B cell (primary cell): Measurements from ENCODE around the gene HES4. TPM values are rescaled to one million over a fixed set of nuclear protein-coding genes. Genes with fewer than 3 reads are reported as not detected.
A peak's percentile ranks its signal among the peaks of the same experiment; 100 is the strongest.

Source experiments
- ATAC-seq: fragments of 200-7000 bp; cut with Tn5 transposase; one replicate; pipeline ENCODE4 v1.10.0; 2021; ENCODE audit warnings: low read depth, mild to moderate bottlenecking, moderate number of reproducible peaks, moderate library complexity
- CTCF ChIA-PET: fragments of 350-600 bp; sonication (Branson Sonifier 250); formaldehyde crosslinking; loops from one replicate; lab custom pipeline; 2021; ENCODE audit warnings: antibody characterized with exemption, inconsistent platforms; lab: Charles Lee
- POLR2A ChIA-PET: fragments of 350-600 bp; sonication (Branson Sonifier 250); formaldehyde crosslinking; loops from one replicate; lab custom pipeline; 2021; ENCODE audit warnings: antibody characterized with exemption; lab: Charles Lee
- DNase-seq: peaks from one replicate; pipeline ENCODE4 v3.0.0; 2013
- H2AFZ ChIP-seq: 2 replicates; pipeline ENCODE4 v1.6.1; 2012; ENCODE audit warnings: mild to moderate bottlenecking, low read depth, low read length; ENCODE audit not compliant: insufficient read depth, poor library complexity, severe bottlenecking
- H3K27ac ChIP-seq, 2 donors: 1 replicate in 1 of 2; 2 replicates in 1 of 2; pipeline ENCODE4 v1.5.1; 2012 to 2013; ENCODE audit warnings: low read length in 2 of 2, mild to moderate bottlenecking in 2 of 2, moderate library complexity in 1 of 2
- H3K27me3 ChIP-seq, 4 experiments: fragments of 200-600 bp in 1 of 4; sonication (generic) in 1 of 4; replicated peaks in 1 of 4; 1 replicate in 2 of 4; 2 replicates in 2 of 4; pipeline versions ENCODE4 v1.6.1 to v1.7.0; 2013 to 2016; ENCODE audit warnings: low read length in 3 of 4, mild to moderate bottlenecking in 2 of 4, mixed read lengths in 1 of 4, moderate library complexity in 1 of 4; ENCODE audit not compliant: insufficient read depth in 4 of 4, control insufficient read depth in 3 of 4; ENCODE audit errors: control extremely low read depth in 1 of 4
- H3K36me3 ChIP-seq, 2 experiments: replicated peaks in 1 of 2; 1 replicate in 1 of 2; 2 replicates in 1 of 2; pipeline versions ENCODE4 v1.6.1 to v1.7.1; 2013; ENCODE audit warnings: low read length in 1 of 2; ENCODE audit not compliant: insufficient read depth in 2 of 2, control insufficient read depth in 1 of 2; ENCODE audit errors: control extremely low read depth in 1 of 2, extremely low read depth in 1 of 2
- H3K4me1 ChIP-seq, 2 donors: fragments of 200-600 bp in 1 of 2; sonication (generic) in 1 of 2; 1 replicate in 1 of 2; 2 replicates in 1 of 2; pipeline versions ENCODE4 v1.5.1 to v1.6.1; 2013 to 2017; ENCODE audit warnings: low read length in 2 of 2; ENCODE audit not compliant: control insufficient read depth in 2 of 2, insufficient read depth in 2 of 2
- H3K4me2 ChIP-seq: replicated peaks from 2 replicates; pipeline ENCODE3; 2012; ENCODE audit warnings: mild to moderate bottlenecking, low read depth, low read length; ENCODE audit not compliant: poor library complexity, severe bottlenecking
- H3K4me3 ChIP-seq, 5 experiments: fragments of 200-600 bp in 1 of 5; sonication (generic) in 1 of 5; 1 replicate in 3 of 5; 2 replicates in 2 of 5; pipeline versions ENCODE4 v1.5.1 to v1.7.0; 2011 to 2016; ENCODE audit warnings: low read length in 4 of 5, mild to moderate bottlenecking in 4 of 5, low read depth in 2 of 5, control low read depth in 1 of 5, moderate library complexity in 1 of 5; ENCODE audit not compliant: insufficient read depth in 1 of 5; ENCODE audit errors: control extremely low read depth in 1 of 5, extremely low read depth in 1 of 5
- H3K79me2 ChIP-seq: fragments of 200-600 bp; sonication (generic); one replicate; pipeline ENCODE4 v1.6.0; 2016; ENCODE audit warnings: low read length; ENCODE audit not compliant: control insufficient read depth, insufficient read depth
- H3K9ac ChIP-seq: fragments of 200-600 bp; sonication (generic); 2 replicates; pipeline ENCODE4 v1.6.1; 2017; ENCODE audit warnings: mild to moderate bottlenecking, low read length, moderate library complexity
- H3K9me3 ChIP-seq, 3 donors: one replicate each; pipeline versions ENCODE4 v1.6.1 to v1.7.1; 2013; ENCODE audit warnings: low read length in 2 of 3; ENCODE audit not compliant: control insufficient read depth in 2 of 3, insufficient read depth in 1 of 3; ENCODE audit errors: control extremely low read depth in 1 of 3
- H4K20me1 ChIP-seq: 2 replicates; pipeline ENCODE4 v1.6.0; 2012; ENCODE audit warnings: mild to moderate bottlenecking, low read length; ENCODE audit not compliant: insufficient read depth, control insufficient read depth, poor library complexity, severe bottlenecking
- H3K27ac Mint-ChIP-seq: one replicate; pipeline ENCODE4 v1.8.0; 2021; ENCODE audit warnings: mixed read lengths
- H3K27me3 Mint-ChIP-seq: one replicate; pipeline ENCODE4 v1.8.0; 2021; ENCODE audit warnings: mixed read lengths
- H3K4me1 Mint-ChIP-seq: one replicate; pipeline ENCODE4 v1.8.0; 2021; ENCODE audit warnings: mixed read lengths
- H3K4me3 Mint-ChIP-seq: one replicate; pipeline ENCODE4 v1.8.0; 2021; ENCODE audit warnings: mixed read lengths
- H3K9me3 Mint-ChIP-seq: one replicate; pipeline ENCODE4 v1.8.0; 2022; ENCODE audit warnings: mixed read lengths; ENCODE audit not compliant: insufficient read depth
- CTCF ChIP-seq: fragments of 200-600 bp; IDR thresholded peaks from one replicate; pipeline ENCODE4 v1.8.0; 2022; ENCODE audit warnings: antibody characterized with exemption, mild to moderate bottlenecking
- EZH2 ChIP-seq: IDR thresholded peaks from 2 replicates; pipeline ENCODE4 v1.6.1; 2012; ENCODE audit warnings: borderline replicate concordance, low read depth, mild to moderate bottlenecking, moderate library complexity, low read length; ENCODE audit not compliant: insufficient read depth, poor library complexity, severe bottlenecking
- WGBS: methylation state at CpG from one replicate; pipeline ENCODE4 v1.1.5; 2013; ENCODE audit warnings: missing lambda C conversion rate; ENCODE audit not compliant: insufficient coverage; 5-methylcytosine and 5-hydroxymethylcytosine counted together
- intact Hi-C: fragments of 100-400 bp; cut with micrococcal nuclease; formaldehyde crosslinking; loops from one replicate; pipeline ENCODE4 v1.10.0; 2022
- polyA plus RNA-seq: library from polyadenylated mRNA; depleted of rRNA; stranded (reverse); fragments of >200 nt; gene quantifications from 2 replicates; pipeline ENCODE4 v1.2.3, GENCODE V29; 2012
- total RNA-seq, 2 donors: library from RNA; stranded (reverse); fragments of 120-200 nt in 1 of 2; gene quantifications; 1 replicate in 1 of 2; 2 replicates in 1 of 2; pipeline versions ENCODE4 v1.2.3 to v1.2.4, GENCODE V29; 2013 to 2022

HES4 gene
- total and polyA plus RNA-seq, 2 donors (not counting 1 experiment from before 2014, with no cell fraction given): 3.2 to 4.5 TPM

- POLR2A ChIA-PET: no interaction called here
- no peak overlapping the region for H3K4me3 Mint-ChIP-seq
- peaks cover 0 to 50% (median 32%) of the 10 kb centered on the region in 4 experiments for H3K27me3 ChIP-seq
- no peak overlapping the region for H2AFZ ChIP-seq
- no peak overlapping the region for H3K27ac Mint-ChIP-seq
- H4K20me1 ChIP-seq: no peaks in the 10 kb centered on the region
- H3K27ac ChIP-seq: no peak overlapping the region
- H3K4me1 Mint-ChIP-seq: peaks cover 15% of the 10 kb centered on the region
- peaks cover 0 to 13% (median 0%) of the 10 kb centered on the region in 3 donors for H3K9me3 ChIP-seq
- H3K79me2 ChIP-seq: no peaks in the 10 kb centered on the region
- TF ChIP-seq EZH2 (no peak), CTCF (no peak)
- 92% methylated on average over 37 of the region's 37 CpGs for WGBS
- H3K4me3 ChIP-seq: no peak overlapping the region
- CTCF ChIA-PET: interaction anchor here (1.0 to 1.4 kb wide), 2 partner anchors 9 to 22 kb away, joined by 3 to 4 read pairs; no protein-coding TSS in a partner anchor
- H3K4me1 ChIP-seq: peaks cover 12 to 23% of the 10 kb centered on the region in 2 donors
- no peak for ATAC-seq
- no peaks in the 10 kb centered on the region for H3K9me3 Mint-ChIP-seq
- no peak overlapping the region for H3K9ac ChIP-seq
- DNase-seq: peak; percentile 26
- H3K4me2 ChIP-seq: no peak overlapping the region
- peaks cover 28% of the 10 kb centered on the region for H3K27me3 Mint-ChIP-seq
- intact Hi-C loops: no loop called here
- no peaks in the 10 kb centered on the region for H3K36me3 ChIP-seq
Observed at GRCh38 chr1:1006305-1007159, 6.6 kb upstream of the HES4 start.

GRCh38 chr1:1005774-1006304 lies 5.9 kb upstream of the HES4 start:
- no peak for TF ChIP-seq EZH2
- TF ChIP-seq CTCF: no peak

More at GRCh38 chr1:1005774-1006304, 5.9 kb upstream of the HES4 start:
- H4K20me1 ChIP-seq: no peaks in the 10 kb centered on the region
- no peak overlapping the region for H3K4me3 ChIP-seq
- peaks cover 0 to 57% (median 35%) of the 10 kb centered on the region in 4 experiments for H3K27me3 ChIP-seq
- H3K27ac ChIP-seq: no peak overlapping the region
- 83% methylated on average over 23 of the region's 23 CpGs for WGBS
- no peak overlapping the region for H3K9ac ChIP-seq
- POLR2A ChIA-PET: no interaction called here
- Mint-ChIP-seq H3K27me3 (peaks cover 28% of the 10 kb centered on the region), H3K9me3 (no peaks in the 10 kb centered on the region), H3K4me1 (peaks cover 19% of the 10 kb centered on the region), H3K27ac (no peak overlapping the region), H3K4me3 (no peak overlapping the region)
- CTCF ChIA-PET: interaction anchor here (1.0 to 1.4 kb wide), 2 partner anchors 9 to 21 kb away, joined by 3 to 4 read pairs; no protein-coding TSS in a partner anchor
- H3K4me1 ChIP-seq: peaks cover 19 to 30% of the 10 kb centered on the region in 2 donors
- no peak overlapping the region for H2AFZ ChIP-seq
- no peaks in the 10 kb centered on the region for H3K79me2 ChIP-seq
- no peaks in the 10 kb centered on the region for H3K36me3 ChIP-seq
- intact Hi-C loops: no loop called here
- ATAC-seq (no peak), DNase-seq (no peak)
- H3K4me2 ChIP-seq: no peak overlapping the region
- H3K9me3 ChIP-seq: peaks cover 0 to 17% (median 0%) of the 10 kb centered on the region in 3 donors
